ENCODE measurements around the gene RFX1.

DNA sequence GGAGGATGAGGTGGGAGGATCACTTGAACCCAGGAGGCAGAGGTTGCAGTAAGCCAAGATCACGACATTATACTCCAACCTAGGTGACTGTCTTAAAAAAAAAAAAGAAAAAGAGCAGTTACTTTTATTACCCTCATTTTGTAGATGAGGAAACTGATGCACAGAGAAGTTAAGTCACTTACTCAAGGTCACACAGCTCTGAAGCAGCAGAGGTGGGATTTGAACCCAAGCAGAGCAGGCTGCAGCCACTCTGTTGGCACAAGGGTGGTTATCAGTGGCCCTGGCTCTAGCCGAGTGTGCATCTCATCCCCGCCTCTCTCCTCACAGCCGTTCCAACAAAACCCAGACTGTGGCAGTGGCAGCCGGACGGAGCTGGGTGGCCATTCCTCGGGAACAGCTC lies 33.1 kb upstream of the RFX1 start:
- TF ChIP-seq TAF1 (IDR thresholded peaks at IDR 0.05; ENCODE audit: low read depth, low read length) (no peak), POLR2A (IDR thresholded peaks at IDR 0.05; ENCODE audit: low read depth, low read length) (no peak), PAX5 (IDR thresholded peaks at IDR 0.05; ENCODE audit: insufficient read depth, low read length, severe bottlenecking) (no peak), POU2F2 (IDR thresholded peaks at IDR 0.05; ENCODE audit: low read depth, low read length) (no peak)
